Cerebellar nuclear complex (tissue), 1 donor: ENCODE measurements around the gene CLCA1.

Experiments used
- DNase-seq, 2 experiments: peaks; one replicate each; lab custom pipeline; 2025; lab: John Stamatoyannopoulos, UW

Gene CLCA1

DNA sequence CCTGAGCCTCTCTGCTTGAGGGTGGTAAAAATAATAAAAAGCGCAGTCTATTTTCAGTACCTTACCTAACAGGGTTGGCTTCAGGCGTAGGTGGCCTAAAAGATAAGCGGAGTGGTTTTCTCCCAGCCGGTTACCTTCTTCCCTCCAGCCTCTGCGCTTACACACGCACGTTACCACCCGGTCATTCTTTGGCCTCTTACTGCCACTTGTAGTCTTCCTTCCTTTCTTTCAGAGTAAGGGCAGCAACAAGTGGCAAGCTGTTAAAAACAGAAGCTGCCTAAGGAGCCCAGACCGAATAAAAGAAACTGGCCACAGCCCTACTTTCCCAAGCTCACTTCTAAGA, 35.4 kb downstream of the CLCA1 start:
- no peak for DNase-seq

DNA sequence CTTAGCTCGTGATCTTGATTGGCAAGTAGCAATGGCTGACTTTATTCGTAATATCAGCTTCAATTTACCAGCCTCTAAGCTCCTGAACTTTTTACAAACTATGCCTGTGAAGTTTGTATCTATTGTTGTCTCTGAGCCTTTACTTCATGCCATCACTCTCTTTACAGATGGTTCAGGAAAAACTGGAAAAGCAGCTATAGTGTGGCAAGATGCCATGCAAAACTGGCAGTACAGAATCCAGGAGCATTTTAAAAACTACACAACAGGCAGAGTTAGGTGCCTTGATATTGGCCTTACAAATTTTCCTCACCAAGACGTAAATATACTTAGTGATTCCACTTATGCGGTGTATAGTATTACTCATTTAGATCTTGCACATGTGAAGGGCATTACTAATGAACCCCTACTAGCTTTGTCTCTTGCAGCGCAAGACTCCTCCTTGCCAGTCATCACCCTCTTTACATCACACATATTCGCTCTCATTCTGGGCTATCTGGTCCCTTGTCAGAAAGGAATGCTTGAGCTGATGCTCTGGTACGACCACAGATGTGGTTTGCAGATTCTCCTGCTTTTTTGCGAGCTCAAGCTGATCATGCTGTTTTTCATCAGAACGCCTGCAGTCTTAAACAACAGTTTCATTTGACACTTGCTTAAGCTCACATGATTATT, 36.3 kb downstream of the CLCA1 start:
- DNase-seq, result no peak

DNA sequence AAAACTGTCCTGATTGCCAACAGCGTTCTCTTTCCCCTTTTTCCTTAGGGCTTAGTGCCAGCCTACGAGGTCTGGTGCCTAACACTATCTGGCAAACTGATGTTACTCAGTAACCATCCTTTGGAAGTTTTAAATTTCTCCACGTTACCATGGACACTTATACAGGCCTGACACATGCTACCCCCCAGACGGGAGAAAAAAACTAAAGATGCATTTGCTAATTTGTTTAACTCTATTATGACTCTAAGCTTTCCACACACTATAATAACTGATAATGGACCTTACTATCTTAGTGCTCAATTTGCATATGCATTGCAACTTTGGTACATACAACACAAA, 36.8 kb downstream of the CLCA1 start:
- no peak for DNase-seq

DNA sequence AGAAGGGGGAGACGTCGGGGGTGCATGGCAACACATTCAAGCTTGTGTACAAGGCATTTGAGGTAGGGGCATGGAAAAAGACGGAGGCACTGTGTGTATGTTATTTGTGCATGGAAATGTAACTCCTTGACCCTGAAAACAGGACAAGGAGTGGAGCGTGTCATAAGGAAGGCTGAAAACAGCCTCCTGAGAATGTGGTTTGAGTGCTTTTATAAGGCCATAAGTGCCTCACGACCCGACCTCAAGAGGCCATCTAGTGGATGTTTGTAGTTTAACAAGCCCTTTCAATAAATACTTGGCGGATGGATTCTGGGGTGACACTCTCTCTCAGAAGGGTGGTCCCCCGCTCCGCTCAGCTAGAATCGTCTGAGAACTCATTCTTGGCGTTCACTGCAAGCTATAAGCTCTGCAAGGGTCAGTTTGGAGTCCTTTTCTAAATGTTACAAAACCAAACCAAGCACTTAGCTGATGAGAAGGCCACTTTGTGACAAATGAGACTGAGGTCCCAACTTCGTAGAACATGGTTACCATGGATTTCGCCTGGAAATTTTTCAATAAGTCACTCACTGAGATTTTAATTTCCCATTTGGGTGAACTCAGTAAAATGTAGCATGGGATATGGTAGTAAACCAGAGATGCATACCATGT, 39.3 kb downstream of the CLCA1 start:
- no peak for DNase-seq

DNA sequence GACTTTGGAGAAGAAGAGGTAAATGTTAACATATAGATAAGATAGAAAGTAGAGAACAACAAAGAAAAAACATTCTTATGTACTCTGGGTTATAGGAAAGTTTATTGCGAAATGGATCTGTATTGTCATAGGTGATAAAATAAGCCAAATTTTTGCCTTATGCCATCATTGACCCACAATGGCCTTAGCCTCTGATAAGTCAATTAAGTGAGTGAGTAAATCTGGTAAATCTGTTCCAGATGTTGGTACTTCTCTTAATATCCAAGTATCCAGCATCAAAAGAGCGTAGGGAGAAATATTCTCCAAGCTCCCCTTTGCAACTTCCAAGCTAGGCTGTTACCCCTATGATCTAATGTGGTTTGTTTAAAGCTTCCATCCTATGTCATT, 39.8 kb downstream of the CLCA1 start:
- DNase-seq, result no peak

DNA sequence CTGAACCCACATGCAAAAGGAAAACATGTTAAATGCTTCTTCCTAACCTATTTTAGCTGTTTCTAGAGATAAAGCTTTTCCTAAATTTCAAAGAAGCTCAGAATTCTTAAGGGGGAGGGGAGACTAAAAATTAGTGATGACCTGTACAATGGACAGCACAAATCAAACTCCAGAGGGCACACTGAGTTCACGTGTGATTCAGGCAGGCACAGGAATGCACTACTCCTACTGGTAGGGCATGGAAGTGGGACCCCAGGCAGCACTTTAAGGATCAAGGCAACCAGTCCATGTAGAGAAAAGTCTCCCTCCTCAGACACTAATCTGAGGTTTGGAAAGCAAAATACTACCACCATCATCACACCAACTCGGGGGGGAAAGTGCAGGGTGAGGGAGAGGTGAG, 46.9 kb downstream of the CLCA1 start:
- DNase-seq, result no peak

DNA sequence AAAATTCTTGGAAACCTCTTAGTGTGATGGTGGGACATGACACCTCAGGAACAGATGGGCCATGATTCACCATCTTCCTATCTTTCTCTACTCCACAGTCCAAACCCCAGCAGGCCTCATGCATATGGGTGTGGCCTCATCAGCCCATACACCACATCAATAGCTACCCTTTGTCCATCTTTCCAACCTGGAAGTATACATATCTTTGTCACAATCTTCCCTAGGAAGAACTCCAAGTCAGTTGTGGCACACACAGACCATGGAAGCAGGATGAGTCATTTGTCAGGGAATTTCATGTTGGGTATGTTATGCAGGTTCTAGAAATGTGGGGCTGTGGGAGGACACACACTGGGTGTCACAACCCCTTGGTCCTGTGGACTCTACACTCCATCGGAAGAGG, 47.6 kb downstream of the CLCA1 start:
- DNase-seq, result no peak

DNA sequence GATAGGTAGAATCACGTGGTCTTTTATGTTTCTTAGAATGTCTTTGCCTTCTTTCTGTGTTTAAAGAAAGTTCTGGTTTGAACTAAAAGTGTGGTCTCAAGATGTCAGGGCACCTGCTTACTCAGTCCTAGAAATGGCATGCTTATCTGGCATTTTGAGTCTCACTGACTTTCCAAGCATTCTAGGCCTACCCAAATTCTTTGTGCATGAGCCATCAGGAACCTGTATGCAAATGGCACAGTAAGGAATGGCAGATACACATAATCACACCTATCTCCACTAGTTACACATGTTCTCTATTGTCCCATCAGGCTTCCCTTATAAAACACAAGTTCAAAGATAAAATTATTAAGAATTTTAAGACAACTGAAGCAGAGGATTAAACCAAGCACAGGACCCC, 48.6 kb downstream of the CLCA1 start:
- no peak for DNase-seq

DNA sequence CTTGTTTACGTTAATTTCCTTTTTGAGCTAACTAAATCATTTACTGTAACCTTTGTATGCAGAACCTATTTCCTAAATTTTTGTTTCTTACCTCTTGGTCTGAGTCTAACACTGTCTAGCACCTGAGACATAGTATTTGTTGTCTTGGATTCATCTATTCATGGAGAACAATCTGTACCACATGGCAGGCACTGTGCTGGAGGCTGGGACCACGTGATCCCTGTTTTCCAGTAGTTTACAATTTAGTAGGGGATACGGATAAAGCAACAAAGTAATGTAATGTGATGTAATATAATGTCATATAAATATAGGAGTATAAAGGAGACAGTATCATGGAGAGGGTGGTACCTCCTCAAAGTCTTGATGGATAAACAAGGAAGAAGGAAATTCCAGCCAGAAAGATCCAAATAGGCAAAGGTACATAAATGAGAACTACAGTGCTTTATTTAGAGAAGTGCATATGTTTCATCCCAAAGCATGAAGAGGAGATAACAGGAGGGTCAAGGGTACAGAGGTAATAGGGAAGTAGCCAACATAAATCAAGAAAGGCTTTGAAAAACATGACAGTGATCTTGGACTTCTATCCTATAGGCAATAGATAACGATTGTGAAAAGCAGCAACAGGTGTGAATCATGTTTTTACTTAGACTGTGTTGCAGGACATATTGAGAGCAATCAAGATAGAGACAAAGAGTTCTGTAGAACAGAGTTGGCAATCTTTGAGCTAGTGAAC, 52.2 kb downstream of the CLCA1 start:
- DNase-seq, result no peak

DNA sequence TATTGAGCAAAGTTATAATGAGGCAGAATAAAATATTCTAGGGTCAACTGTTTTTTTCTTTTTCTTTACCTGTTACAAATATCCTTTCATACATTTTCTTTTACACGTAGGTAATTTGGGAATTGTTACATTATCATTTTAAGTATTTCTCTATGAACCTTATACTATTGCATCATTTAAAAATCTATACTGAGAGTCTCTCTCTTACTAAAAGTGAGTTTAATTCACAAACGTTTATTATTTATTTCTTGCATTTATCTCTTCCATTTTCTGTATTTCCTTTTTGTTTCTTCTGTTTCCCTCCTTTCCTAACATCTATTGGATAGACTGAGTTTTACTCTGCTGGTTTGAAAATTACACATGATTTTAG, 52.8 kb downstream of the CLCA1 start:
- DNase-seq, result no peak

DNA sequence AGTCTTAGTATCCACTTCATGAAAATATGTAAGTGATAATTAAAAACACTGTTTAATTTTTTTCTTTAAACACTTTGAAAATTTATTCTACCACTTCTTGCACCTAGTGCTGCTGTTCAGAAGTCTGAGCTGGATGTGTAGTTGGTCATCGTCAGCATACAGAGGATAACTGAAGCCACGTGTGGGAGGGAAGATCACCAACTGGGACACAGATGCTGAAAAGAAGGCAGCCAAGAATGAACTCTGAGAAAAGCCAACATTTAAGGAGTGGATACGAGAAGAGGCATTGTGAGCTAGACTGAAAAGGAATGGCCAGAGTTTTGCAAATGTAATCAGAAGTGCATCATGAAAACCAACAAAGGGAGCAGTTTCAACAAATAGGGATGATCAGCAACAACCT, 53.5 kb downstream of the CLCA1 start:
- no peak for DNase-seq

DNA sequence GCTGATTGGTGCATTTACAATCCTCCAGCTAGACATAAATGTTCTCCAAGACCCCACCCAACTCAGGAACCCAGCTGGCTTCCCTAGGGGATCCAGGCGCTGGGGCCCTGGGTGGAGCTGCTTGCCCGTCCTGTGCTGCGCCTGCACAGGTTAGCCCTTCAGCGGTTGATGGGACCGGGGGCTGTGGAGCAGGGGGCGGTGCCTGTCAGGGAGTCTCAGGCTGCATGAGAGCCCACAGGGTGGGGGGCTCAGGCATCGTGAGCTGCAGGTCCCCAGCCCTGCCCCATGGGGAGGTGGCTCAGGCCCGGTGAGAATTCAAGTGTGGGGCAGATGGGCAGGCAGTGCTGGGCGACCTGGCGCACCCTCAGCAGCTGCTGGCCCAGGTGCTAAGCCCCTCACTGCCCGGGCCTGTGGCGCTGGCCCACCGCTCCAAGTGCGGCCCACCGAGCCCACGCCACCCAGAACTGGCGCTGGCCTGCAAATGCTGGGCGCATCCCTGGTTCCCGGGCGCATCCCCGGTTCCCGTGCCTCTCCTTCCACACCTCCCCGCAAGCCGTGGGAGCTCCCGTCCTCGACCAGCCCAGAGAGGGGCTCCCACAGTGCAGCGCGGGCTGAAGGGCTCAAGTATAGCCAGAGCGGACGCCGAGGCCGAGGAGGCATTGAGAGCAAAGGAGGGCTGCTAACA, 55.1 kb downstream of the CLCA1 start:
- DNase-seq, result no peak

DNA sequence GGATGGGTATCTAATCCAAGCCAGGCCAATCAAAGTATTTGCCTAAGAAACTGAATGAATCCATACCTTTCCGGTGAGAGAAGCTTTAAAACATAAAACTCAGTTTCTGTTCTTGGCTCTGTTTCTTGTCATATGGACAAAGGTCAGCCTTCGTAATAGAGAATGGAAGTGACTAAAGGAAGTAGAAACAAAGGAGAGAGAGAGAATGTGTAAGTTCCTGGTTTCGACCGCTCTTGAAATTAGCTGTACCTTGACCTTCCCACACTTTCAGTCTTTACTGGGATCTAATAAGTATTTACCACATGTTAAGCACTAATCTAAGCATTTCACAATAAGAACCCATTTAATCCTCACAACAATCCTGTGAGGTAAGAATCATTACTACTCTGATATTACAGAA, 58.6 kb downstream of the CLCA1 start:
- DNase-seq, result no peak

DNA sequence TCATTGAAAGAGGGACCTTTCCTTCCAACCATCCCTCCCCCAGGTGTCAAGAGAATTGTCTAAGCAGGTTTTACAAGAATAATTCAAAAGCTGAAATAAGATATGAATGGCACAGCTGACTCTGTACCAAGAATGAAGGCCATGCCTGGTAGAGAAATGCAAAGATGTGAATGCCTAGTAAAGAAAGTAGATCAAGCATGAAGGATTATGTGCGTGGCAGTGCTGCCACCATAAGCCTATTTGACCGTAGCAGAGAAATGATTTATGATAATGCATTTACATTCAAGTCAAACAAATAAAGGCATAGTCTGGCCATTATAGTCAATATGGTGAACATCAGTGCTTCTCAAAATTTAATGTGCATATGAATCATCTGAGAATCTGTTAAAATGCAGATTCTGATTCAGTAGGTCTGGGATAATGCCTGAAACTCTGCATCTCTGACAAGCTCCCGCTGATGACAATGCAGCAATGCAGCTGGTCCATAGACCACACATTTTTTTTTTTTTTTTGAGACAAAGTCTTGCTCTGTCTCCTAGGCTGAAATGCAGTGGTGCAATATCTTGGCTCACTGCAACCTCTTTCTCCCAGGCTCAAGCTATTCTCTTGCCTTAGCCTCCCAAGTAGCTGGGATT, 61.6 kb downstream of the CLCA1 start:
- DNase-seq, result no peak

DNA sequence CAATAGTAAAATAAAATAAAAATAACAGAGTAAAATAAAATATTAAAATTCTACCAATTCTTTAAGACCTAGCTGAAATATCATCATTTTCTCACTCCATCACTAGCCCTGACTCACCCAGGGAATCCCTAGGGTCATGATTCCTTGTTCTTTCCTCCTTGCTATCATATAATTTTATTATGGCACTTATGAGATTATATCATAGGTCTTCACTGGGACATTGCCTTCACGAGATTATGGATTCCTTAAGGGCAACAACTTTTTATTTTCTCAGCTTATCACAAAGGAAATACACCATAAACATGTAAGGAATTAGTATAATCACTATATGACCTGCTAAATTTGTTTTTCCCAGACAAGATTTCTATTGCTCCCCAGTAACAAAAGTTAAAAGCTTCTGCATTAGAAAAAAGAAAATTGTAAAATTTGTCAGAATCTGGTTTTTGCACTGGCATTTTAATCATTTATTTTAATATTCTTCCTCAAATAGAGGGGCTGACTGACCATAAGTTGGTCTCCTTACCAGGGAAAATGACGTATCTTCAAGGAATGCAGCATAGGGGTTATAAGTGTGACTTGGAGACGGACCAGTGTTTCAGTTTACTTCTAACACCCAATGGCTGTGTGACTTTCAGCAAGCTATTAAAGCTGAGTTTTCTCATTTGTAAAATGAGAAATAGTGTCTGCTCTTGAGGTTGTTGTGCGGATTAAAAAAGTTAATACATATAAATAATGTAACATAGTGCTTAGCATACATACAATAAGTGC, 69.4 kb downstream of the CLCA1 start:
- no peak for DNase-seq

DNA sequence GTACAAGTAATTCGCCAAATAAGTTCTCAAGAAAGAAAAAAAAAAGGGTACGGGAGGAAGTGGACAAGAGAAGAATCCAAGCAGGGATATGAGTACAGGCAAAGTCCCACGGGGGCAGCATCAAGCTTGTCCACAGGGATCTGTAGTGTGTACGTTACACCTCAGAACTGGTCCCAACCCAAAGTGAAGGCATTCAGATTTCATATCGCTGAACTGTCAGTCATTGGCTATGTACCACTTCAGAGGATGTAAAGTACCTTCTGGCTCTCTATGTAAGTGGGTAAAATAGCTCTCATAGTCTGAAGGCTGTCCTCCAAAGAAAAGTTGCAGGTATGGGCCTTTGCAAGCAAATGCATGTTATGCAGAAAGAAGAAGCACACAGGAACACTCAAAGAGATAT, 70.0 kb downstream of the CLCA1 start:
- no peak for DNase-seq

DNA sequence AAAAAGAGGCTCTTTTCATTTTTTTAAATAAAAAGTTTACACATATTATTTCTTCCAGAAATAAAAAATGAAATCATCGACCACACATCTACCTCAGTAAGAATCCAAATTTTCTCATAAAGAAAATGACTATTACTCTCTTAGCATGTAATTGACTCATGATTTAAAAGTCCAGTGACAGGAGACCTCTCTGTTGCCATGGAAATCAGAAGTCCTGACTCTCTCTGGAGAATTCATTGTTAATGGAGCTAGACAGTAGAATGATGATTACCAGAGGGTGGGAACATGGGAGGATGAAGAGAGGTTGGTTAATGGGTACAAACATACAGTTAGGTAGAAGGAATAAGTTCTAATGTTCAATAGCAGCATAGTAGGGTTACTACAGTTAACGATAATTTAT, 73.1 kb downstream of the CLCA1 start:
- DNase-seq, result no peak

DNA sequence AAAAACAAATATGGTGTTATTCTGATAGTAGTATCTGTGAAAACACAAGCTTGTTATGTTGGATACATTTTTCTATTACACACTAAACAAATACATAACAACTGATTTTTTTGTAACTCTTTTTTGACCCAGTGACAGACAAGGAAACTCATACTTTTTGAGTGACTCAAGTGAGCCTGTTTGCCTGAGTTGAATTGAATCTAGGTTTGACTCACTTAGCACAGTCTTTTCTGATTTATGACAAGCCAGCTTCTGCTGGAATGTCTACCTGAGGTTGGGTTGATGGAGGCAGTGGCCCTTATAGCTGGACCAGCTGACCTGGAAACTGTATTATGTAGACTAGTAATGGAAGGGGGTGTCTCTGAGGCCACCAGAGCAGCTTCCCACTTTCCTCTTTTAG, 73.9 kb downstream of the CLCA1 start:
- no peak for DNase-seq

DNA sequence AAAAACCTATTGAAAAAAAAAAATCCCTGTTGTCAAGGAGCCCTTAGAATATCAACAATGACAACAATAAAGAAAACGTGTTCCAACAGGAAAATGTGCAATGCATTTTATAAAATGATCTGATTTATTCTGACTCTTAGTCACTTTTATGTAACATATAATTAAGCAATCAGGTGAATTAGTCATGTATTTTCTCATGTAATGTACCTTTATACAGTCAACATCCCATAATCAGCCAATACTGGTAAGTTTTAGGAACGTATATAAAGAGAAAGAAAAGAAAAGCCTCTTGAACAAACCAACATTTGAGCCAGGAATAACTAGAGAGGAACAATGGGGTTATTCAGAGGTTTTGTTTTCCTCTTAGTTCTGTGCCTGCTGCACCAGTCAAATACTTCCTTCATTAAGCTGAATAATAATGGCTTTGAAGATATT, 78.1 kb downstream of the CLCA1 start, which contains the start of gene CLCA4:
Gene CLCA4 (plus strand): TSS at position 292 of the 435 bp plus-strand sequence. CDS start 42 bp downstream, at position 334.
- no peak for DNase-seq

DNA sequence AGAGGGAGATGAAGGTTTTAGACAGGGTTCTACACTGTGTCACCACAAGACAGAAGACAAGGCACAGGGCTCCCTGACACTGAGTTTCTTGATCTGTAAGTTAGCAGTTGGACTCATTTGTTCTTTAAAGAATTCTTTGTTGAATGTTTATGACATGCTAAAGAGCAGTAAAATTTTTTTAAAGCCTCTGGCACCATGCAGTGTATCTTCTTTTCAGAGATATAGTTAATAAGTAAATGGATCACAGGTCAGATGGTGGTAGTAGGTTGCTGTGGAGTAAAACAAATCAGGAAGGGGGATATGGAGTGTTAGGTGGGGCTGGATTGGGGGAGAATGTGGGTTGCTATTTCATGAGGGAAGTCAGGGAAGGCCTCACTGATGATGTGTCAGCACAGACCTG, 80.1 kb downstream of the CLCA1 start:
- DNase-seq, result no peak
